Fibroblast of skin of abdomen (primary cell): Measurements from ENCODE around the gene GAS2L1.
"Not testable (repeated sequence)": the region's sequence is repeated elsewhere in the genome, so short reads cannot be mapped to it uniquely, and the experiment has no call there.

Experiments
- DNase-seq: peaks from one replicate; pipeline ENCODE4 v3.0.0-alpha.2; 2013

The GAS2L1 gene

GRCh38 chr22:29343313-29343805 lies 36.9 kb downstream of the GAS2L1 start:
- peak; percentile 72 for DNase-seq

- peak; percentile 93 for DNase-seq
These were observed 37.7 kb downstream of the GAS2L1 start for GRCh38 chr22:29344137-29344536.

- DNase-seq, result not testable (repeated sequence)
These were observed 38.4 kb downstream of the GAS2L1 start for GRCh38 chr22:29344889-29345288.

- DNase-seq, result no peak
These were observed 39.5 kb downstream of the GAS2L1 start for GRCh38 chr22:29345932-29346331.

GRCh38 chr22:29346659-29347058 lies 40.2 kb downstream of the GAS2L1 start:
- DNase-seq, result no peak

GRCh38 chr22:29348041-29348440 lies 41.6 kb downstream of the GAS2L1 start:
- DNase-seq, result no peak

- no peak for DNase-seq
These were observed 42.5 kb downstream of the GAS2L1 start for GRCh38 chr22:29348956-29349355.

- DNase-seq, result no peak
These were observed 44.6 kb downstream of the GAS2L1 start for GRCh38 chr22:29351042-29351441.

- no peak for DNase-seq
These were observed 45.4 kb downstream of the GAS2L1 start for GRCh38 chr22:29351891-29352290.

GRCh38 chr22:29352778-29353177 lies 46.3 kb downstream of the GAS2L1 start:
- DNase-seq, result no peak

GRCh38 chr22:29353286-29353685 lies 46.8 kb downstream of the GAS2L1 start:
- DNase-seq, result no peak

- no peak for DNase-seq
These were observed 47.4 kb downstream of the GAS2L1 start for GRCh38 chr22:29353860-29354259.

- DNase-seq, result not testable (repeated sequence)
These were observed 50.9 kb downstream of the GAS2L1 start for GRCh38 chr22:29357193-29357890.

- DNase-seq, result peak; percentile 57
These were observed 53.0 kb downstream of the GAS2L1 start for GRCh38 chr22:29359469-29359868.
